ENCODE results near the gene LY9. TPM values are rescaled to one million over a fixed set of nuclear protein-coding genes. Genes with fewer than 3 reads are reported as not detected.

The LY9 gene
- total and polyA plus RNA-seq, 12 donors: 0.10 to 1.4 (median 0.34) TPM; not detected in 6

DNA sequence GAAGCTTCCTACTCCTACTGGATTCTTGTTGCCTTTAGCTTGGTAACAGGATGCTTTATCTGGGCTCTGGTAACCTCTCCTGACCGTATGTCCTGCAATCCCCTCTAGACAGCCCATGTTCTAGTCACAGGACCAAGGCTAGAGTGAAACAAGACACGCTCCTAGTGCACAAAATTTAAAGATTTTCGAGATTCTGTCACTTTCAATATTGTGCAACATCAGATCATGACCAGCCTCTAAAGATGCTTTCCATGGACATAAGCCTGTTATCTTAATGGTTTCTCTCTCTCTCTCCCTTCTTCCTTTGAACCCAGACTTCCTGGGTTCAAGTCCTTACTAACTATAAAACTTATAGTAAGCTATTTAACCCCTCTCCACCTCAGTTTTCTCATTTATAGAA lies 1.6 kb upstream of the LY9 start:
- ATAC-seq (no peak), DNase-seq (no peak)
- Histone ChIP-seq H3K27ac (no peak overlapping the region), H3K4me1 (no peaks in the 10 kb centered on the region), H3K9me3 (peaks cover 0 to 4% (median 0%) of the 10 kb centered on the region in 11 donors), H3K4me3 (no peak overlapping the region), H3K36me3 (no peaks in the 10 kb centered on the region), H3K27me3 (peaks cover 0 to 8% (median 0%) of the 10 kb centered on the region in 7 donors)
- WGBS, 2 donors: 34 to 37% methylated on average over 3 of the region's 3 CpGs
- no peak for TF ChIP-seq CTCF (IDR thresholded peaks at IDR 0.05)
- intact Hi-C loops (cut with DNase I): no loop called here

- DNase-seq: no peak
- intact Hi-C loops (cut with DNase I): no loop called here
- no peak for ATAC-seq
- H3K27me3 ChIP-seq: peaks cover 0 to 8% (median 0%) of the 10 kb centered on the region in 7 donors
- no peaks in the 10 kb centered on the region for H3K36me3 ChIP-seq
- 73 to 84% methylated on average over 3 of the region's 3 CpGs for WGBS, 2 donors
- no peak for TF ChIP-seq CTCF (IDR thresholded peaks at IDR 0.05)
- H3K27ac ChIP-seq: peak overlapping the region in 1 of 10 donors; percentile 67
- peaks cover 0 to 4% (median 0%) of the 10 kb centered on the region in 11 donors for H3K9me3 ChIP-seq
- peak overlapping the region in 1 of 10 donors; percentile 43 for H3K4me3 ChIP-seq
- peaks cover 0 to 6% (median 0%) of the 10 kb centered on the region in 9 donors for H3K4me1 ChIP-seq
These were observed 1.3 kb downstream of the LY9 start for GRCh38 chr1:160797271-160797709.

DNA sequence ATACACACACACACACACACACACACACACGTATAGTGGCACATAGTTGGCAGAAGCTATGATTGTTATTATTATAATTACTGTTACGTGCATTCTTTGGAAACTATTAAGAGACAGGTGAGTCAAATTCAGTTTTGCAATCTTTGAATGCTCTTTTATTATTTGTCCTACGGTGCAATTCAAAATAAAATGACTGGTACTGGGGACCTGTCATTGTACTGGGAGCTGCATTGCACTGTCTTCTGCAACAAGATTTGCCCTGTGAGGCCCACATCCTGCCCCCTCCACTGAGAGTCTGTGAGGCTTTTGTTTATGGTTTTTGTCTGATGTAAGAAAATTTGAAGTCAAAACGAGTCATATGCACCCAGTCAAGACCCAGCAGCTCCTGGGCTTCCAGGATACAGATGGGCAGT lies 1.9 kb downstream of the LY9 start:
- peak overlapping the region in 1 of 10 donors; percentile 60 for H3K27ac ChIP-seq
- H3K4me3 ChIP-seq: peak overlapping the region in 1 of 10 donors; percentile 43
- H3K27me3 ChIP-seq: peaks cover 0 to 8% (median 0%) of the 10 kb centered on the region in 7 donors
- no peaks in the 10 kb centered on the region for H3K36me3 ChIP-seq
- no peak for TF ChIP-seq CTCF (IDR thresholded peaks at IDR 0.05)
- WGBS, 2 donors: 45 to 59% methylated on average over 4 of the region's 4 CpGs
- peak in 1 of 8 donors; percentile 20 for ATAC-seq
- H3K9me3 ChIP-seq: peaks cover 0 to 4% (median 0%) of the 10 kb centered on the region in 11 donors
- H3K4me1 ChIP-seq: peaks cover 0 to 6% (median 0%) of the 10 kb centered on the region in 9 donors
- no peak for DNase-seq
- intact Hi-C loops (cut with DNase I): no loop called here

- intact Hi-C loops (cut with DNase I): no loop called here
- peaks cover 0 to 6% (median 0%) of the 10 kb centered on the region in 9 donors for H3K4me1 ChIP-seq
- 86 to 87% methylated on average over 2 of the region's 2 CpGs for WGBS, 2 donors
- ATAC-seq (no peak), DNase-seq (no peak)
- peaks cover 0 to 4% (median 0%) of the 10 kb centered on the region in 11 donors for H3K9me3 ChIP-seq
- no peak for TF ChIP-seq CTCF (IDR thresholded peaks at IDR 0.05)
- H3K4me3 ChIP-seq: peak overlapping the region in 1 of 10 donors; percentile 20
- H3K36me3 ChIP-seq: no peaks in the 10 kb centered on the region
- peaks cover 0 to 8% (median 0%) of the 10 kb centered on the region in 7 donors for H3K27me3 ChIP-seq
- H3K27ac ChIP-seq: peak overlapping the region in 1 of 10 donors; percentile 60
These were observed 2.5 kb downstream of the LY9 start for GRCh38 chr1:160798439-160798838.

Data from heart right ventricle (tissue), 16 donors.